ENCODE data around the gene PBRM1. TPM values are rescaled to one million over a fixed set of nuclear protein-coding genes. Genes with fewer than 3 reads are reported as not detected.

The PBRM1 gene
- polyA plus RNA-seq, 1 experiment, result 16.5 TPM

GRCh38 chr3:52520716-52521487 is 164.8 kb downstream of the PBRM1 start:
- H3K4me3 ChIP-seq (ENCODE audit: low read depth, low read length), result no peak overlapping the region
- DNase-seq (ENCODE audit: low read depth), result no peak
- H3K36me3 ChIP-seq (ENCODE audit: control insufficient read depth, insufficient read depth, low read length), result peaks cover 11% of the 10 kb centered on the region
- TF ChIP-seq CTCF (IDR thresholded peaks at IDR 0.05; ENCODE audit: insufficient read depth, low read depth, low read length), result no peak
- CTCF ChIA-PET, result no interaction called here
- H3K27me3 ChIP-seq (ENCODE audit: control insufficient read depth, insufficient read depth, low read length), result no peaks in the 10 kb centered on the region
- POLR2A ChIA-PET, result no interaction called here

- Histone ChIP-seq H3K4me3 (ENCODE audit: low read depth, low read length) (no peak overlapping the region), H3K36me3 (ENCODE audit: control insufficient read depth, insufficient read depth, low read length) (peaks cover 9% of the 10 kb centered on the region), H3K27me3 (ENCODE audit: control insufficient read depth, insufficient read depth, low read length) (no peaks in the 10 kb centered on the region; the same call in 1 of the 2 replicates)
- ChIA-PET CTCF (no interaction called here), POLR2A (no interaction called here)
- TF ChIP-seq CTCF (IDR thresholded peaks at IDR 0.05; ENCODE audit: insufficient read depth, low read depth, low read length), result no peak
- no peak for DNase-seq (ENCODE audit: low read depth)
Observed at GRCh38 chr3:52520141-52520667, 165.5 kb downstream of the PBRM1 start.

GRCh38 chr3:52519445-52520140 is 166.1 kb downstream of the PBRM1 start:
- DNase-seq (ENCODE audit: low read depth), result no peak
- TF ChIP-seq CTCF (IDR thresholded peaks at IDR 0.05; ENCODE audit: insufficient read depth, low read depth, low read length), result no peak
- CTCF ChIA-PET, result no interaction called here
- Histone ChIP-seq H3K36me3 (ENCODE audit: control insufficient read depth, insufficient read depth, low read length) (peaks cover 7% of the 10 kb centered on the region), H3K27me3 (ENCODE audit: control insufficient read depth, insufficient read depth, low read length) (peaks cover 2% of the 10 kb centered on the region), H3K4me3 (ENCODE audit: low read depth, low read length) (no peak overlapping the region)
- POLR2A ChIA-PET, result no interaction called here

- peaks cover 2% of the 10 kb centered on the region for H3K27me3 ChIP-seq (ENCODE audit: control insufficient read depth, insufficient read depth, low read length)
- POLR2A ChIA-PET, result no interaction called here
- H3K36me3 ChIP-seq (ENCODE audit: control insufficient read depth, insufficient read depth, low read length), result peaks cover 3% of the 10 kb centered on the region
- CTCF ChIA-PET, result interaction anchor here (1.2 kb wide), 1 partner anchor 43 kb away, joined by 3 read pairs; no protein-coding TSS in a partner anchor
- H3K4me3 ChIP-seq (ENCODE audit: low read depth, low read length), result peak overlapping the region; percentile 19; the same call in 1 of the 2 replicates
- no peak for TF ChIP-seq CTCF (IDR thresholded peaks at IDR 0.05; ENCODE audit: insufficient read depth, low read depth, low read length)
- DNase-seq (ENCODE audit: low read depth), result no peak
Observed at GRCh38 chr3:52518723-52519444, 166.8 kb downstream of the PBRM1 start.

All from BJ (cell line).